Neural cell (in vitro differentiated cells): ENCODE results near the gene EDN1. TPM values are rescaled to one million over a fixed set of nuclear protein-coding genes. Genes with fewer than 3 reads are reported as not detected.

Experiments
- H2AFZ ChIP-seq: fragments of 200-600, 300-800 bp; sonication (generic), shearing (Covaris generic); 2 replicates; pipeline ENCODE4 v1.6.0; 2014; ENCODE audit warnings: low read depth, mild to moderate bottlenecking, antibody characterized with exemption, low read length, moderate library complexity
- H3F3A ChIP-seq: fragments of 200-600 bp; shearing (Covaris generic); 2 replicates; pipeline ENCODE4 v1.6.1; 2016; ENCODE audit warnings: mild to moderate bottlenecking, moderate library complexity, mixed read lengths, antibody characterized with exemption, low read length; ENCODE audit not compliant: insufficient read depth, poor library complexity, severe bottlenecking
- H3K27ac ChIP-seq: fragments of 200-600, 300-800 bp; sonication (generic), shearing (Covaris generic); 2 replicates; pipeline ENCODE4 v1.5.1; 2014; ENCODE audit warnings: mild to moderate bottlenecking, low read length, moderate library complexity
- H3K27me3 ChIP-seq: fragments of 300-800, 200-600 bp; sonication (generic), shearing (Covaris generic); 2 replicates; pipeline ENCODE4 v1.6.0; 2014; ENCODE audit warnings: mild to moderate bottlenecking, low read depth, low read length, moderate library complexity; ENCODE audit not compliant: insufficient read depth
- H3K36me3 ChIP-seq: fragments of 300-800, 200-600 bp; sonication (generic), shearing (Covaris generic); 2 replicates; pipeline ENCODE4 v1.5.1; 2014; ENCODE audit warnings: mild to moderate bottlenecking, antibody characterized with exemption, low read length, moderate library complexity; ENCODE audit not compliant: insufficient read depth
- H3K4me2 ChIP-seq: fragments of 300-800, 200-600 bp; sonication (generic), shearing (Covaris generic); 2 replicates; pipeline ENCODE4 v1.6.0; 2014; ENCODE audit warnings: mild to moderate bottlenecking, low read length
- H3K4me3 ChIP-seq: fragments of 300-800, 200-600 bp; sonication (generic), shearing (Covaris generic); 2 replicates; pipeline ENCODE4 v1.5.1; 2014; ENCODE audit warnings: mild to moderate bottlenecking, low read length, moderate library complexity
- H3K79me2 ChIP-seq: fragments of 200-600 bp; shearing (Covaris generic); replicated peaks from 2 replicates; pipeline ENCODE4 v1.6.0; 2014; ENCODE audit warnings: mild to moderate bottlenecking, low read length, moderate library complexity; ENCODE audit not compliant: insufficient read depth
- H3K9ac ChIP-seq: fragments of 300-800, 200-600 bp; sonication (generic), shearing (Covaris generic); 2 replicates; pipeline ENCODE4 v1.6.1; 2016; ENCODE audit warnings: mild to moderate bottlenecking, low read length, mixed read lengths
- H3K9me2 ChIP-seq: fragments of 200-600 bp; shearing (Covaris generic); 2 replicates; pipeline ENCODE4 v1.6.1; 2016; ENCODE audit warnings: mild to moderate bottlenecking, low read length, mixed read lengths; ENCODE audit not compliant: insufficient read depth
- H3K9me3 ChIP-seq: fragments of 200-600, 300-800 bp; sonication (generic), shearing (Covaris generic); 2 replicates; pipeline ENCODE4 v1.6.1; 2016; ENCODE audit warnings: mild to moderate bottlenecking, mixed run types, low read length, moderate library complexity, mixed read lengths
- H4K20me1 ChIP-seq: fragments of 200-600 bp; shearing (Covaris generic); 2 replicates; pipeline ENCODE4 v1.6.1; 2016; ENCODE audit warnings: mild to moderate bottlenecking, mixed run types; ENCODE audit not compliant: insufficient read depth
- EP300 ChIP-seq: fragments of 450-650 bp; conservative IDR thresholded peaks from 2 replicates; pipeline ENCODE4 v1.6.1; 2014; ENCODE audit warnings: antibody characterized with exemption, mild to moderate bottlenecking, moderate library complexity; ENCODE audit not compliant: poor library complexity, severe bottlenecking
- EZH2 ChIP-seq: fragments of 200-600, 300-800 bp; shearing (Covaris generic), sonication (generic); IDR thresholded peaks from 2 replicates; pipeline ENCODE4 v1.6.1; 2014; ENCODE audit warnings: antibody characterized with exemption, low read length, borderline replicate concordance, mild to moderate bottlenecking; ENCODE audit not compliant: insufficient read depth, poor library complexity, severe bottlenecking
- MXI1 ChIP-seq: fragments of 450-650 bp; conservative IDR thresholded peaks from 2 replicates; pipeline ENCODE4 v1.6.1; 2014; ENCODE audit warnings: antibody characterized with exemption, mild to moderate bottlenecking; ENCODE audit not compliant: poor library complexity, severe bottlenecking
- POLR2AphosphoS5 ChIP-seq: IDR thresholded peaks from 2 replicates; pipeline ENCODE4 v1.6.1; 2012
- RAD21 ChIP-seq: fragments of 450-650 bp; conservative IDR thresholded peaks from 2 replicates; pipeline ENCODE4 v1.6.1; 2014; ENCODE audit warnings: antibody characterized with exemption, mild to moderate bottlenecking, moderate library complexity
- SMC3 ChIP-seq: fragments of 450-650 bp; conservative IDR thresholded peaks from 2 replicates; pipeline ENCODE4 v1.6.1; 2014; ENCODE audit warnings: antibody characterized with exemption, mild to moderate bottlenecking, moderate library complexity; ENCODE audit not compliant: poor library complexity
- TAF1 ChIP-seq: IDR thresholded peaks from 2 replicates; pipeline ENCODE4 v1.6.1; 2012; ENCODE audit warnings: low read depth
- polyA plus RNA-seq: library from polyadenylated mRNA; depleted of rRNA; stranded (reverse); fragments of >200 nt; gene quantifications from 2 replicates; pipeline ENCODE4 v1.2.3, GENCODE V29; 2014
- TF ChIP-seq, protein P1 (sequence below): IDR thresholded peaks from 2 replicates; pipeline ENCODE4 v1.6.1; 2012; ENCODE audit warnings: borderline replicate concordance
- TF ChIP-seq, protein P2 (sequence below): fragments of 450-650 bp; IDR thresholded peaks from 2 replicates; pipeline ENCODE4 v1.5.1; 2014; ENCODE audit warnings: antibody characterized with exemption, mild to moderate bottlenecking, moderate library complexity; ENCODE audit not compliant: poor library complexity, severe bottlenecking

EDN1 gene
- polyA plus RNA-seq, 1 donor from 2014 or later = 2.2 TPM

DNA sequence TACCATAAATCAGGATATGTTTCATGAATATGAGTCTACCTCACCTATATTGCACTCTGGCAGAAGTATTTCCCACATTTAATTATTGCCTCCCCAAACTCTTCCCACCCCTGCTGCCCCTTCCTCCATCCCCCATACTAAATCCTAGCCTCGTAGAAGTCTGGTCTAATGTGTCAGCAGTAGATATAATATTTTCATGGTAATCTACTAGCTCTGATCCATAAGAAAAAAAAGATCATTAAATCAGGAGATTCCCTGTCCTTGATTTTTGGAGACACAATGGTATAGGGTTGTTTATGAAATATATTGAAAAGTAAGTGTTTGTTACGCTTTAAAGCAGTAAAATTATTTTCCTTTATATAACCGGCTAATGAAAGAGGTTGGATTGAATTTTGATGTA lies 6.4 kb downstream of the EDN1 start:
- Histone ChIP-seq H3F3A (no peaks in the 10 kb centered on the region), H2AFZ (no peak overlapping the region), H3K79me2 (no peaks in the 10 kb centered on the region), H4K20me1 (no peaks in the 10 kb centered on the region), H3K27ac (no peak overlapping the region), H3K9me2 (no peaks in the 10 kb centered on the region), H3K9me3 (no peaks in the 10 kb centered on the region), H3K9ac (no peak overlapping the region), H3K36me3 (no peaks in the 10 kb centered on the region), H3K4me2 (no peak overlapping the region), H3K27me3 (peaks cover 11% of the 10 kb centered on the region), H3K4me3 (no peak overlapping the region)
- TF ChIP-seq EZH2 (no peak), EP300 (no peak), MXI1 (no peak)

GRCh38 chr6:12297363-12298016 lies 7.3 kb downstream of the EDN1 start:
- H3K9ac ChIP-seq = no peak overlapping the region
- no peaks in the 10 kb centered on the region for H4K20me1 ChIP-seq
- no peak for TF ChIP-seq TAF1
- TF ChIP-seq, protein P1, sequence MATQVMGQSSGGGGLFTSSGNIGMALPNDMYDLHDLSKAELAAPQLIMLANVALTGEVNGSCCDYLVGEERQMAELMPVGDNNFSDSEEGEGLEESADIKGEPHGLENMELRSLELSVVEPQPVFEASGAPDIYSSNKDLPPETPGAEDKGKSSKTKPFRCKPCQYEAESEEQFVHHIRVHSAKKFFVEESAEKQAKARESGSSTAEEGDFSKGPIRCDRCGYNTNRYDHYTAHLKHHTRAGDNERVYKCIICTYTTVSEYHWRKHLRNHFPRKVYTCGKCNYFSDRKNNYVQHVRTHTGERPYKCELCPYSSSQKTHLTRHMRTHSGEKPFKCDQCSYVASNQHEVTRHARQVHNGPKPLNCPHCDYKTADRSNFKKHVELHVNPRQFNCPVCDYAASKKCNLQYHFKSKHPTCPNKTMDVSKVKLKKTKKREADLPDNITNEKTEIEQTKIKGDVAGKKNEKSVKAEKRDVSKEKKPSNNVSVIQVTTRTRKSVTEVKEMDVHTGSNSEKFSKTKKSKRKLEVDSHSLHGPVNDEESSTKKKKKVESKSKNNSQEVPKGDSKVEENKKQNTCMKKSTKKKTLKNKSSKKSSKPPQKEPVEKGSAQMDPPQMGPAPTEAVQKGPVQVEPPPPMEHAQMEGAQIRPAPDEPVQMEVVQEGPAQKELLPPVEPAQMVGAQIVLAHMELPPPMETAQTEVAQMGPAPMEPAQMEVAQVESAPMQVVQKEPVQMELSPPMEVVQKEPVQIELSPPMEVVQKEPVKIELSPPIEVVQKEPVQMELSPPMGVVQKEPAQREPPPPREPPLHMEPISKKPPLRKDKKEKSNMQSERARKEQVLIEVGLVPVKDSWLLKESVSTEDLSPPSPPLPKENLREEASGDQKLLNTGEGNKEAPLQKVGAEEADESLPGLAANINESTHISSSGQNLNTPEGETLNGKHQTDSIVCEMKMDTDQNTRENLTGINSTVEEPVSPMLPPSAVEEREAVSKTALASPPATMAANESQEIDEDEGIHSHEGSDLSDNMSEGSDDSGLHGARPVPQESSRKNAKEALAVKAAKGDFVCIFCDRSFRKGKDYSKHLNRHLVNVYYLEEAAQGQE = no peak
- TF ChIP-seq RAD21 = no peak
- TF ChIP-seq EP300 = no peak
- no peak for TF ChIP-seq SMC3
- no peak for TF ChIP-seq MXI1
- no peak for TF ChIP-seq EZH2
- TF ChIP-seq, protein P2, sequence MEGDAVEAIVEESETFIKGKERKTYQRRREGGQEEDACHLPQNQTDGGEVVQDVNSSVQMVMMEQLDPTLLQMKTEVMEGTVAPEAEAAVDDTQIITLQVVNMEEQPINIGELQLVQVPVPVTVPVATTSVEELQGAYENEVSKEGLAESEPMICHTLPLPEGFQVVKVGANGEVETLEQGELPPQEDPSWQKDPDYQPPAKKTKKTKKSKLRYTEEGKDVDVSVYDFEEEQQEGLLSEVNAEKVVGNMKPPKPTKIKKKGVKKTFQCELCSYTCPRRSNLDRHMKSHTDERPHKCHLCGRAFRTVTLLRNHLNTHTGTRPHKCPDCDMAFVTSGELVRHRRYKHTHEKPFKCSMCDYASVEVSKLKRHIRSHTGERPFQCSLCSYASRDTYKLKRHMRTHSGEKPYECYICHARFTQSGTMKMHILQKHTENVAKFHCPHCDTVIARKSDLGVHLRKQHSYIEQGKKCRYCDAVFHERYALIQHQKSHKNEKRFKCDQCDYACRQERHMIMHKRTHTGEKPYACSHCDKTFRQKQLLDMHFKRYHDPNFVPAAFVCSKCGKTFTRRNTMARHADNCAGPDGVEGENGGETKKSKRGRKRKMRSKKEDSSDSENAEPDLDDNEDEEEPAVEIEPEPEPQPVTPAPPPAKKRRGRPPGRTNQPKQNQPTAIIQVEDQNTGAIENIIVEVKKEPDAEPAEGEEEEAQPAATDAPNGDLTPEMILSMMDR = no peak
- TF ChIP-seq POLR2AphosphoS5 = no peak
- no peak overlapping the region for H2AFZ ChIP-seq
- H3K27ac ChIP-seq = no peak overlapping the region
- no peak overlapping the region for H3K4me3 ChIP-seq
- no peaks in the 10 kb centered on the region for H3F3A ChIP-seq
- no peaks in the 10 kb centered on the region for H3K9me2 ChIP-seq
- peaks cover 3% of the 10 kb centered on the region for H3K27me3 ChIP-seq
- no peaks in the 10 kb centered on the region for H3K36me3 ChIP-seq
- no peaks in the 10 kb centered on the region for H3K9me3 ChIP-seq
- H3K79me2 ChIP-seq = no peaks in the 10 kb centered on the region
- no peak overlapping the region for H3K4me2 ChIP-seq
